Activated T-cell treated with anti-CD3 and anti-CD28 coated beads, Interleukin-2, amount 50 U/mL, for 72 hours (primary cell): ENCODE data around the gene RBM24. TPM values are rescaled to one million over a fixed set of nuclear protein-coding genes. Genes with fewer than 3 reads are reported as not detected.

Source experiments
- ATAC-seq, 2 donors: fragments of 150-1000 bp; cut with Tn5 transposase; replicated peaks in 1 of 2; 2 replicates each; pipeline ENCODE4 v1.10.0; 2021; ENCODE audit warnings: moderate library complexity in 2 of 2, mild to moderate bottlenecking in 1 of 2
- DNase-seq, 2 donors: peaks; one replicate each; pipeline ENCODE4 v3.0.0; 2021 to 2022; ENCODE audit warnings: mixed read lengths in 1 of 2
- H3K27ac Mint-ChIP-seq: one replicate; pipeline ENCODE4 v1.8.0; 2022; ENCODE audit warnings: mild to moderate bottlenecking, moderate library complexity, mixed read lengths
- H3K27me3 Mint-ChIP-seq: one replicate; pipeline ENCODE4 v1.8.0; 2022; ENCODE audit warnings: low read depth, mixed read lengths
- H3K36me3 Mint-ChIP-seq, 2 donors: one replicate each; pipeline ENCODE4 v1.8.0; 2022; ENCODE audit warnings: mixed read lengths in 2 of 2, mild to moderate bottlenecking in 1 of 2; ENCODE audit not compliant: insufficient read depth in 2 of 2
- H3K4me1 Mint-ChIP-seq: one replicate; pipeline ENCODE4 v1.8.0; 2022; ENCODE audit warnings: low read depth, mixed read lengths
- H3K4me3 Mint-ChIP-seq, 2 donors: one replicate each; pipeline ENCODE4 v1.8.0; 2022; ENCODE audit warnings: mild to moderate bottlenecking in 2 of 2, mixed read lengths in 2 of 2, moderate library complexity in 2 of 2
- H3K9me3 Mint-ChIP-seq, 2 donors: one replicate each; pipeline ENCODE4 v1.8.0; 2022; ENCODE audit warnings: mixed read lengths in 2 of 2
- total RNA-seq, 2 donors: library from RNA; stranded (reverse); gene quantifications; one replicate each; pipeline ENCODE4 v1.2.3, GENCODE V29; 2022

The RBM24 gene
- total RNA-seq, 2 donors from 2014 or later = not detected

DNA sequence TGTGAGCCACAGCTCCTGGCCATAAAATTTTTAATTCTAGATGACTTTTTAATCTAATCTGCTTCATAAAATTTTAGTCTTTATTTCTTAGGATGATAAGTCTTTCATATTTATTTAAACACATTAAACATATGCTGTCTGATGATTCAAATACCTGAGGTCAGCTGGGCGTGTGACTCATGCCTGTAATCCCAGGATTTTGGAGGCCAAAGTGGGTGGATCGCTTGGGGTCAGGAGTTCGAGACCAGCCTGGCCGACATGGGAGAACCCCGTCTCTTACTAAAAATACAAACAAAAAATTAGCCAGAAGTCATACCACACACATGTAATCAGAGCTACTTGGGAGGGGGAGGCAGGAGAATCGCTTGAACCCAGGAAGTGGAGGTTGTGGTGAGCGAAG, 53.1 kb downstream of the RBM24 start:
- peaks cover 0 to 6% of the 10 kb centered on the region in 2 donors for H3K36me3 Mint-ChIP-seq
- no peak overlapping the region for H3K27ac Mint-ChIP-seq
- ATAC-seq (no peak), DNase-seq (no peak)
- no peaks in the 10 kb centered on the region for H3K4me1 Mint-ChIP-seq
- peaks cover 2 to 7% of the 10 kb centered on the region in 2 donors for H3K9me3 Mint-ChIP-seq
- H3K27me3 Mint-ChIP-seq = no peaks in the 10 kb centered on the region
- H3K4me3 Mint-ChIP-seq = no peak overlapping the region

DNA sequence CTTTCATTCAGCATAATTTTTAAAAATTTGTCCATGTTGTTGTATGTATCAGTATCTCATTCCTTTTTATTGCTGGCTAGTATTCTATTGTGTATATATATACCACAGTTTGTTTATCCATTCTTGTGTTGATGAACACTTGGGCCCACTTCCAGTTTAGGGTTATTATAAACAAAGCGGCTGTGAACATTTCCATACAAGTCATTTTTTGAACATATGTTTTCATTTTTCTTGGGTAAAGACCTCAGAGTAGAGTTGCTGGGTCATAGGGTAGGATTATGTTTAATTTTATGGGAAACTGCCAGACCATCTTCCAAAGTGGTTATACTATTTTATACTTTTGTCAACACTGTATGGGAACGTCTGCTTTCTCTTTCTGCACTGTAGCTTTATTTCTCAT, 55.3 kb downstream of the RBM24 start:
- peaks cover 0 to 2% of the 10 kb centered on the region in 2 donors for H3K9me3 Mint-ChIP-seq
- no peak for ATAC-seq
- no peak for DNase-seq
- H3K4me3 Mint-ChIP-seq = no peak overlapping the region
- H3K4me1 Mint-ChIP-seq = no peaks in the 10 kb centered on the region
- H3K27me3 Mint-ChIP-seq = no peaks in the 10 kb centered on the region
- H3K36me3 Mint-ChIP-seq = peaks cover 0 to 3% of the 10 kb centered on the region in 2 donors
- peak overlapping the region; percentile 24 for H3K27ac Mint-ChIP-seq

DNA sequence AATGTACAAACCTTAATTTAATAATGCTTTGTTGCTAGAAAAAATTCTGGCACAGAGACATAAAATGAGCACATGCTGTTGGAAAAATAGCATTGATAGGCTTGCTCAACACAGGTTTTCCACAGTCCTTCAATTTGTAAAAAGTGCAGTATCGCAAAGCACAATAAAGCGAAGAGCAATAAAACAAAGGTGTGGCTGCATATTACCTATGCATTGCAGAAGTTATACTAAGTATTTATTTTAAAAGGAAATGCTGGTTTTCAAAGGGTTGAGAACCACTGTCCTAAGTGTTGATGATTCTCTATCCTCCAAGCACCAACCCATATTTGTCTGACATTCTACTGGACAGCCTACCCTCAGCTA, 58.1 kb downstream of the RBM24 start:
- no peaks in the 10 kb centered on the region for H3K36me3 Mint-ChIP-seq
- ATAC-seq = no peak
- DNase-seq = no peak
- no peak overlapping the region for H3K4me3 Mint-ChIP-seq
- H3K27ac Mint-ChIP-seq = no peak overlapping the region
- H3K4me1 Mint-ChIP-seq = no peaks in the 10 kb centered on the region
- no peaks in the 10 kb centered on the region for H3K27me3 Mint-ChIP-seq
- H3K9me3 Mint-ChIP-seq = peaks cover 0 to 2% of the 10 kb centered on the region in 2 donors

DNA sequence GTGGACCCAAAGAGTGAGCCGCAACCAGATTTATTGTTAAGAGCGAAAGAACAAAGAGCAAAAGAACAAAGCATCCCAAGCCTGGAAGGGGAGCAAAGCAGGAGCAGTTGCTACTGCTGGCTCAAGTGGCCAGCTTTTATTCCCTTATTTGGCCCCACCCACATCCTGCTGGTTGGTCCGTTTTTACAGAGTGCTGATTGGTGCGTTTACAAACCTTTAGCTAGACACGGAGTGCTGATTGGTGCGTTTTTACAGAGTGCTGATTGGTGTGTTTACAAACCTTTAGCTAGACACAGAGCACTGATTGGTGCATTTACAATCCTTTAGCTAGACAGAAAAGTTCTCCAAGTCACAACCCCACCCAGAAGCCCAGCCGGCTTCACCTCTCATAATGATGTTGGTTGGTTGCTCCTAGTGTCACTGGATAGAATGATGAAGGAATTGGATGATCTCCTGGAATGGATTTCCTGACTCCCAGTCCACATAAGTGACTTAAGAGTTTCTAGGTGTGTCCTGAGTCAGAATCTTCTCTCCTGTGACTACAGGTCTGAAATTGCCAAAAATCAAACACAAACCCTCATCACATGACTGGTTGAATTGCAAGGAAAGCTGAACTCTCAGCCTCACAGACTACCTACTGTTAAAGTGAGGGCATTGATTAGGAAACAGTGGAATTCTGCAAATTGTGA, 60.1 kb downstream of the RBM24 start:
- Mint-ChIP-seq H3K4me3 (no peak overlapping the region), H3K36me3 (no peaks in the 10 kb centered on the region), H3K27me3 (no peaks in the 10 kb centered on the region), H3K4me1 (no peaks in the 10 kb centered on the region), H3K27ac (no peak overlapping the region), H3K9me3 (peaks cover 0 to 2% of the 10 kb centered on the region in 2 donors)
- DNase-seq (no peak), ATAC-seq (no peak)

DNA sequence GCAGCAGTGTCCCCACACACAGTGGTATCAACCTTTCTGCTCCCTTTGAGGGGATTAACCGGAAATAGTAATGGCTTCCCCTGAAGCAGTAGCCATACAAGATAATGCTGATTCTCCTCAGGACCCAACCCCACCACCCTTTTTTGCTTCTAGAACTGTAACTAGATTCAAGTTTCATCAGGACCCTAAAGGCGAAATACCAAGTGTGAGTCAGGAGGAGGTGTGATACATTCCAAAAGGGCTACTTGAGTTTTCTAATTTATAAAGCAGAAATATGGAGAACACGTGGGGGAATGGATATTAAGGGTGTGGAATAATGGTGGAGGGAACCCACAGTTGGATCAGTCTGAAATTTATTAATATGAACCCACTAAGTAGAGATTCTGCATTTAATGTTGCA, 60.7 kb downstream of the RBM24 start:
- H3K4me3 Mint-ChIP-seq = no peak overlapping the region
- H3K27me3 Mint-ChIP-seq = no peaks in the 10 kb centered on the region
- DNase-seq (no peak), ATAC-seq (no peak)
- H3K9me3 Mint-ChIP-seq = peaks cover 0 to 2% of the 10 kb centered on the region in 2 donors
- no peaks in the 10 kb centered on the region for H3K4me1 Mint-ChIP-seq
- no peaks in the 10 kb centered on the region for H3K36me3 Mint-ChIP-seq
- H3K27ac Mint-ChIP-seq = no peak overlapping the region

DNA sequence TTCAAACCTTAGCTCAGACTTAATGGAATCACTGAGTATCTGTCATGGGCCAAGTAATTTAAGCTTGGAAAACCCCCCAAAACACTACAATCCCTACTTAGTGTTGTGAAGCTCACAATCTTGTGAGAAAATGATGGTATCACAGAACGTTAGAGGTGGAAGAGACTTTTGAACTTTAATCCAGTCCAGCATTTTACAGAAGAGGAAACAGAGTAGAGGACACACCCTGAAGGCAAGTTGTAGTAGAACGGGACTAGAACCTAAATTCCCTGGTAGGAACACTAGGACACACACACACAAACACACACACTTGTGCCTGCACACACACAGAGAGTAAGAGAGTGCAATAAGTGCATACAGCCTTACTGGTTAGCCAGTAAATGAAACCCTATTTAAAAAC, 62.1 kb downstream of the RBM24 start:
- no peak for ATAC-seq
- H3K4me1 Mint-ChIP-seq = no peaks in the 10 kb centered on the region
- peaks cover 0 to 2% of the 10 kb centered on the region in 2 donors for H3K9me3 Mint-ChIP-seq
- H3K27me3 Mint-ChIP-seq = no peaks in the 10 kb centered on the region
- H3K27ac Mint-ChIP-seq = no peak overlapping the region
- no peaks in the 10 kb centered on the region for H3K36me3 Mint-ChIP-seq
- H3K4me3 Mint-ChIP-seq = no peak overlapping the region
- DNase-seq = no peak

Other genes starting within 250 kb of the RBM24 start
- not detected for gene STMND1, start 179.3 kb upstream of the RBM24 start, total RNA-seq
- not detected for gene CAP2, start 112.2 kb downstream of the RBM24 start, total RNA-seq